AG10803 (cell line): ENCODE data around the gene LRFN5.
A peak's percentile ranks its signal among the peaks of the same experiment; 100 is the strongest.
"Not testable (repeated sequence)": the region's sequence is repeated elsewhere in the genome, so short reads cannot be mapped to it uniquely, and the experiment has no call there.

Experiments
- DNase-seq: peaks from one replicate; pipeline ENCODE4 v3.0.0; 2010; ENCODE audit warnings: low read depth
- H3K4me3 ChIP-seq: 2 replicates; pipeline ENCODE4 v1.5.1; 2011; ENCODE audit warnings: mild to moderate bottlenecking, low read length, control low read depth
- TF ChIP-seq, protein P1 (sequence below): conservative IDR thresholded peaks from 2 replicates; pipeline ENCODE4 v1.5.1; 2011; ENCODE audit warnings: mild to moderate bottlenecking, low read length, control low read depth, inconsistent platforms

The LRFN5 gene

GRCh38 chr14:41743140-41743539 lies 136.5 kb downstream of the LRFN5 start:
- no peak for DNase-seq
- TF ChIP-seq, protein P1, sequence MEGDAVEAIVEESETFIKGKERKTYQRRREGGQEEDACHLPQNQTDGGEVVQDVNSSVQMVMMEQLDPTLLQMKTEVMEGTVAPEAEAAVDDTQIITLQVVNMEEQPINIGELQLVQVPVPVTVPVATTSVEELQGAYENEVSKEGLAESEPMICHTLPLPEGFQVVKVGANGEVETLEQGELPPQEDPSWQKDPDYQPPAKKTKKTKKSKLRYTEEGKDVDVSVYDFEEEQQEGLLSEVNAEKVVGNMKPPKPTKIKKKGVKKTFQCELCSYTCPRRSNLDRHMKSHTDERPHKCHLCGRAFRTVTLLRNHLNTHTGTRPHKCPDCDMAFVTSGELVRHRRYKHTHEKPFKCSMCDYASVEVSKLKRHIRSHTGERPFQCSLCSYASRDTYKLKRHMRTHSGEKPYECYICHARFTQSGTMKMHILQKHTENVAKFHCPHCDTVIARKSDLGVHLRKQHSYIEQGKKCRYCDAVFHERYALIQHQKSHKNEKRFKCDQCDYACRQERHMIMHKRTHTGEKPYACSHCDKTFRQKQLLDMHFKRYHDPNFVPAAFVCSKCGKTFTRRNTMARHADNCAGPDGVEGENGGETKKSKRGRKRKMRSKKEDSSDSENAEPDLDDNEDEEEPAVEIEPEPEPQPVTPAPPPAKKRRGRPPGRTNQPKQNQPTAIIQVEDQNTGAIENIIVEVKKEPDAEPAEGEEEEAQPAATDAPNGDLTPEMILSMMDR, result no peak
- H3K4me3 ChIP-seq, result no peak overlapping the region

DNA sequence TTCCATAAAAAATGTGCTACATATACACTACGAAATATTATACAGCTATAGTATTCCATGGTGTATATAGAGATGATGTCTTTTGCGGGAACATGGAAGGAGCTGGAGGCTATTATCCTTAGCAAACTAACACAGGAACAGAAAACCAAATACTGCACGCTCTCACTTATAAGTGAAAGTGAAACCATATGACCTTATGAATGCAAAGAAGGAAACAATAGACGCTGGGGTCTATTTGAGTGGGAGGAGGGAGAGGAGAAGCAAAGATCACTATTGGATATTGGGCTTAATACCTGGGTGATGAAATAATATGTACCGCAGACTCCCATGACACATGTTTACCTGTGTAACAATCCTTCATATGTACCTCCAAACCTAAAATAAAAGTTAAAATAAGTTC lies 142.8 kb downstream of the LRFN5 start:
- peak; percentile 4 for DNase-seq
- H3K4me3 ChIP-seq, result peak overlapping the region; percentile 43
- TF ChIP-seq, protein P1, result no peak

DNA sequence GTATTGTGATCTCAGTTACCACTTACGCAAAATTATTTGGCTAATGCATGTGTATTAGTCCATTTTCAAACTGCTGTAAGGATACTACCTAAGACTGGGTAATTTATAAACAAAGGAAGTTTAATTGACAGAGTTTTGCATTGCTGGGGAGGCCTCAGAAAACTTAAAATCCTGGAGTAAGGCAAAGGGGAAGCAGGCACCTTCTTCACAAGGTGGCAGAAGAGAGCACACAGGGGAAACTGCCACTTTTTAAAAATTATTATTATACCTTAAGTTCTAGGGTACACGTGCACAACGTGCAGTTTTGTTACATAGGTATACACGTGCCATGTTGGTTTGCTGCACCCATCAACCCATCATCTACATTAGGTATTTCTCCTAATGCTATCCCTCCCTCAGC lies 143.9 kb downstream of the LRFN5 start:
- DNase-seq, H3K4me3 ChIP-seq: not testable (repeated sequence)
- TF ChIP-seq, protein P1, result peak; percentile 28; the same call in 1 of the 2 replicates

- TF ChIP-seq, protein P1, result no peak
- no peak overlapping the region for H3K4me3 ChIP-seq
- no peak for DNase-seq
These were observed 151.5 kb downstream of the LRFN5 start for GRCh38 chr14:41758011-41758665.

DNA sequence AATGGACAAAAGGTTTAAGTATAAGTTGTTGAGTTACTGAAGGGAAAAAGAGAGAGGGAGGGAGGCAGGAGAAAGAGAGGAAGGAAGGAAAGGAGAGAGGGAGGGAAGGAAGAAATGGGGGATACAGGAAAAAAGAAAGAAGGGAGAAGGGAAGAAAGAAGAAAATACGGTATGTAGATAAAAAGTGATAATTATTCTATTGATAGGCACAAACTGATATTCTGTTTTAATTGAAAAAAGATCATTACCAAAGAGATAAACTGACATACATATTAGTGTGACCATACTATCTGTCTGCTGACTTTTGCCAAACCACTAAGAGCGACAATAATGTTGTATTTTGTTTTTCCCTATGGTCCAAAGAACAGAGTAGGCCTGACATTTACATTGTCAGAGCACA lies 154.5 kb downstream of the LRFN5 start:
- DNase-seq, result no peak
- TF ChIP-seq, protein P1, result no peak
- no peak overlapping the region for H3K4me3 ChIP-seq

DNA sequence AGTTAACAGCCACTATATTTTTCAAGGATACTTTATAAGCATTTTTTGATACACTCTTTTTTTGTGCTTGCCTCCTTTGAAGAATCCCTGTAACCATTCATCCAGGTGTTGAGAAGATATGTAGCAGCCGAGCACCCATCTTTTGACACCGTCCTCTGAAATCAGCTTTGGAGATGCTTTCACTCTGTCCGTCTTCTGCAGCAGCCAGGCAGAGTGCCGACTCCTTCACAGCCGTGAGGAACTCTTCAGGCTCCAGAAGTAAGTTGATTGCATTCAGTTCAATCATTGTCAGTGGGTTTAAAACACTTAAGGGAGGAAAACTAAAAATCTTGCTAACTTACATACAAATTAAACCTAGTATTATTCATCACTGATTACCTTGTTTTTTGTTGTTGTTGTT lies 160.1 kb downstream of the LRFN5 start:
- DNase-seq, result no peak
- H3K4me3 ChIP-seq, result no peak overlapping the region
- TF ChIP-seq, protein P1, result no peak

GRCh38 chr14:41773536-41774279 lies 167.0 kb downstream of the LRFN5 start:
- TF ChIP-seq, protein P1, result no peak
- DNase-seq, result no peak

More at GRCh38 chr14:41773536-41774279, 167.0 kb downstream of the LRFN5 start:
- no peak overlapping the region for H3K4me3 ChIP-seq
